DOHH2 (cell line): Measurements from ENCODE around the gene NCDN.

Experiments
- CTCF ChIP-seq: fragments of 200-600 bp; sonication (generic); IDR thresholded peaks from one replicate; pipeline ENCODE4 v1.5.1; 2014; ENCODE audit warnings: antibody characterized with exemption, mild to moderate bottlenecking, low read depth, low read length; ENCODE audit not compliant: poor library complexity, severe bottlenecking
- EZH2phosphoT487 ChIP-seq: fragments of 200-600 bp; sonication (generic); IDR thresholded peaks from 2 replicates; pipeline ENCODE4 v1.6.1; 2017; ENCODE audit warnings: borderline replicate concordance, mild to moderate bottlenecking, antibody characterized with exemption, low read length, moderate library complexity, mixed read lengths

- TF ChIP-seq CTCF (no peak), EZH2phosphoT487 (no peak)
Measured at GRCh38 chr1:35590476-35591040, 33.0 kb downstream of the NCDN start.
